SU-DHL-6 (cell line): ENCODE data around the gene PPCS.

Experiments used
- H2AFZ ChIP-seq: fragments of 200-600 bp; sonication (generic); 2 replicates; pipeline ENCODE4 v1.6.1; 2014; ENCODE audit warnings: low read depth, mild to moderate bottlenecking, moderate library complexity, mixed read lengths, antibody characterized with exemption, low read length; ENCODE audit not compliant: severe bottlenecking
- H3F3A ChIP-seq: fragments of 200-600 bp; shearing (Covaris generic); 2 replicates; pipeline ENCODE4 v1.6.0; 2016; ENCODE audit warnings: antibody characterized with exemption, mild to moderate bottlenecking; ENCODE audit not compliant: insufficient read depth
- H3K27ac ChIP-seq: fragments of 200-600 bp; sonication (generic); 2 replicates; pipeline ENCODE4 v1.5.1; 2016; ENCODE audit warnings: low read depth, mild to moderate bottlenecking, low read length, moderate library complexity, mixed read lengths
- H3K27me3 ChIP-seq: fragments of 200-600 bp; sonication (generic), shearing (Covaris generic); 2 replicates; pipeline ENCODE4 v1.6.0; 2014; ENCODE audit warnings: mild to moderate bottlenecking, low read length
- H3K36me3 ChIP-seq: fragments of 200-600 bp; sonication (generic); 2 replicates; pipeline ENCODE4 v1.6.1; 2014; ENCODE audit warnings: mild to moderate bottlenecking, low read length, mixed read lengths
- H3K4me2 ChIP-seq: fragments of 300-600, 200-600 bp; shearing (Covaris generic), sonication (generic); 2 replicates; pipeline ENCODE4 v1.6.0; 2014; ENCODE audit warnings: low read length, low read depth, mild to moderate bottlenecking; ENCODE audit not compliant: poor library complexity, severe bottlenecking
- H3K4me3 ChIP-seq: fragments of 200-600 bp; sonication (generic); 2 replicates; pipeline ENCODE4 v1.5.1; 2014; ENCODE audit warnings: antibody characterized with exemption, low read length, mild to moderate bottlenecking, mixed read lengths; ENCODE audit not compliant: insufficient read depth, poor library complexity, severe bottlenecking
- H3K79me2 ChIP-seq: fragments of 200-600 bp; sonication (generic); 2 replicates; pipeline ENCODE4 v1.6.1; 2014; ENCODE audit warnings: mild to moderate bottlenecking, low read length, moderate library complexity; ENCODE audit not compliant: insufficient read depth
- H3K9ac ChIP-seq: fragments of 200-600 bp; sonication (generic); 2 replicates; pipeline ENCODE4 v1.7.0; 2014; ENCODE audit warnings: mild to moderate bottlenecking, low read length
- H3K9me2 ChIP-seq: fragments of 200-600 bp; sonication (generic); replicated peaks from 2 replicates; pipeline ENCODE4 v1.6.1; 2014; ENCODE audit warnings: low read length; ENCODE audit not compliant: insufficient read depth
- H3K9me3 ChIP-seq: fragments of 200-600 bp; sonication (generic); 2 replicates; pipeline ENCODE4 v1.6.1; 2014; ENCODE audit warnings: low read length, mixed read lengths; ENCODE audit not compliant: insufficient read depth
- H4K20me1 ChIP-seq: fragments of 200-600 bp; sonication (generic); 2 replicates; pipeline ENCODE4 v1.6.1; 2014; ENCODE audit warnings: low read depth, mild to moderate bottlenecking, antibody characterized with exemption, low read length, moderate library complexity, mixed read lengths
- CTCF ChIP-seq: fragments of 200-600 bp; sonication (generic); IDR thresholded peaks from one replicate; pipeline ENCODE4 v1.5.1; 2017; ENCODE audit warnings: antibody characterized with exemption, mild to moderate bottlenecking, low read length, moderate library complexity; ENCODE audit not compliant: insufficient read depth, poor library complexity, severe bottlenecking
- EZH2phosphoT487 ChIP-seq: fragments of 200-600 bp; sonication (generic), shearing (Covaris generic); conservative IDR thresholded peaks from 2 replicates; pipeline ENCODE4 v1.6.1; 2018; ENCODE audit warnings: mild to moderate bottlenecking, antibody characterized with exemption, low read length, moderate library complexity, mixed read lengths

Gene PPCS

GRCh38 chr1:42420911-42421585 lies 35.3 kb upstream of the PPCS start:
- no peaks in the 10 kb centered on the region for H3K79me2 ChIP-seq
- no peaks in the 10 kb centered on the region for H3K9me2 ChIP-seq
- H3K27ac ChIP-seq, result no peak overlapping the region
- H3K36me3 ChIP-seq, result no peaks in the 10 kb centered on the region
- H3F3A ChIP-seq, result no peaks in the 10 kb centered on the region
- H4K20me1 ChIP-seq, result no peaks in the 10 kb centered on the region
- no peaks in the 10 kb centered on the region for H3K9me3 ChIP-seq
- H3K4me2 ChIP-seq, result no peak overlapping the region
- no peak overlapping the region for H2AFZ ChIP-seq
- TF ChIP-seq EZH2phosphoT487 (no peak), CTCF (no peak)
- H3K27me3 ChIP-seq, result no peaks in the 10 kb centered on the region
- no peak overlapping the region for H3K4me3 ChIP-seq
- H3K9ac ChIP-seq, result no peak overlapping the region

- no peak overlapping the region for H3K9ac ChIP-seq
Measured at GRCh38 chr1:42422737-42423136, 33.6 kb upstream of the PPCS start.

GRCh38 chr1:42423681-42424080 lies 32.7 kb upstream of the PPCS start:
- Histone ChIP-seq H3K79me2 (no peaks in the 10 kb centered on the region), H3K36me3 (no peaks in the 10 kb centered on the region), H3K9me3 (no peaks in the 10 kb centered on the region), H3K9ac (no peak overlapping the region), H3K27ac (no peak overlapping the region), H3K4me2 (no peak overlapping the region), H3F3A (no peaks in the 10 kb centered on the region), H2AFZ (no peak overlapping the region), H3K27me3 (no peaks in the 10 kb centered on the region), H4K20me1 (no peaks in the 10 kb centered on the region), H3K4me3 (no peak overlapping the region), H3K9me2 (no peaks in the 10 kb centered on the region)
- TF ChIP-seq CTCF (no peak), EZH2phosphoT487 (no peak)

More at GRCh38 chr1:42422737-42423136, 33.6 kb upstream of the PPCS start:
- TF ChIP-seq CTCF (no peak), EZH2phosphoT487 (no peak)
- Histone ChIP-seq H3K4me3 (no peak overlapping the region), H4K20me1 (no peaks in the 10 kb centered on the region), H3K27me3 (no peaks in the 10 kb centered on the region), H3K79me2 (no peaks in the 10 kb centered on the region), H3K4me2 (no peak overlapping the region), H3K9me2 (no peaks in the 10 kb centered on the region), H3F3A (no peaks in the 10 kb centered on the region), H3K36me3 (no peaks in the 10 kb centered on the region), H3K9me3 (no peaks in the 10 kb centered on the region), H3K27ac (no peak overlapping the region), H2AFZ (no peak overlapping the region)
